Measurements from ENCODE around the gene MADD. TPM values are rescaled to one million over a fixed set of nuclear protein-coding genes. Genes with fewer than 3 reads are reported as not detected.

MADD gene
- total and polyA plus RNA-seq, 2 donors (not counting 3 experiments of a cell fraction or from before 2014, with no cell fraction given) = 35.3 to 36.8 TPM

- Histone ChIP-seq H3K4me2 (ENCODE audit: insufficient read depth, low read length) (no peak overlapping the region), H3K4me3 (replicated peaks in 1 of 3; ENCODE audit: insufficient read depth in 1 of 3, low read depth in 1 of 3, low read length in 3 of 3) (no peak overlapping the region), H3K9ac (replicated peaks; ENCODE audit: extremely low read depth, insufficient read depth, low read length) (no peak overlapping the region), H3K79me2 (ENCODE audit: control insufficient read depth, insufficient read depth, low read length) (no peaks in the 10 kb centered on the region), H3K9me3 (replicated peaks; ENCODE audit: control insufficient read depth, insufficient read depth, low read length) (no peaks in the 10 kb centered on the region), H3K27ac (ENCODE audit: insufficient read depth, low read depth, low read length) (no peak overlapping the region), H3K36me3 (ENCODE audit: control insufficient read depth in 2 of 2, extremely low read depth in 1 of 2, insufficient read depth in 2 of 2, low read length in 2 of 2) (no peaks in the 10 kb centered on the region), H3K4me1 (ENCODE audit: control insufficient read depth, extremely low read depth, insufficient read depth, low read length) (no peaks in the 10 kb centered on the region), H2AFZ (ENCODE audit: low read depth, low read length) (no peak overlapping the region), H4K20me1 (replicated peaks; ENCODE audit: control insufficient read depth, extremely low read depth, insufficient read depth, low read length) (no peaks in the 10 kb centered on the region), H3K27me3 (ENCODE audit: control insufficient read depth in 2 of 2, insufficient read depth in 2 of 2, low read length in 2 of 2) (no peaks in the 10 kb centered on the region), H3K9me1 (replicated peaks; ENCODE audit: control insufficient read depth, extremely low read depth, insufficient read depth, low read length) (no peaks in the 10 kb centered on the region)
- TF ChIP-seq POLR2AphosphoS5 (IDR thresholded peaks at IDR 0.05; ENCODE audit: insufficient read depth, low read depth, low read length) = no peak
- no peak for TF ChIP-seq MYC (IDR thresholded peaks at IDR 0.05; ENCODE audit: low read depth, low read length)
- TF ChIP-seq GATA2 (IDR thresholded peaks at IDR 0.05; ENCODE audit: insufficient read depth, insufficient read length, low read depth, low read length) = no peak
- no peak for TF ChIP-seq CTCF (IDR thresholded peaks at IDR 0.05; ENCODE audit: extremely low read depth in 1 of 2, insufficient read depth in 1 of 2, low read depth in 1 of 2, low read length in 2 of 2)
- FAIRE-seq (no peak), DNase-seq (ENCODE audit: low read depth, low spot score) (no peak)
- dilution Hi-C loops (cut with MboI; ENCODE audit: extremely low pct_ligation_motif_present, low sequenced_read_pairs) = no loop called here
- intact Hi-C loops (cut with micrococcal nuclease) = loop anchor here (5.0 kb wide), 1 partner anchor 35 kb away; no protein-coding TSS in a partner anchor
- ChIA-PET POLR2A (no interaction called here), CTCF (interaction anchor here (2.7 kb wide), 1 partner anchor 8 kb away, joined by 8 read pairs; no protein-coding TSS in a partner anchor)
- BruUV-seq (replicated peaks) = no TSS peak
These were observed 77.2 kb downstream of the MADD start for GRCh38 chr11:47347137-47347536.

- H3K9ac ChIP-seq (replicated peaks; ENCODE audit: extremely low read depth, insufficient read depth, low read length) = no peak overlapping the region
- no peaks in the 10 kb centered on the region for H3K9me3 ChIP-seq (replicated peaks; ENCODE audit: control insufficient read depth, insufficient read depth, low read length)
- H3K9me1 ChIP-seq (replicated peaks; ENCODE audit: control insufficient read depth, extremely low read depth, insufficient read depth, low read length) = no peaks in the 10 kb centered on the region
- BruUV-seq (replicated peaks) = no TSS peak
- ChIA-PET CTCF (interaction anchor here (1.0 to 2.0 kb wide), 3 partner anchors 16 to 169 kb away, joined by 3 to 9 read pairs (median 3); no protein-coding TSS in a partner anchor), POLR2A (no interaction called here)
- DNase-seq (ENCODE audit: low read depth, low spot score) = no peak
- no peak for FAIRE-seq
- intact Hi-C loops (cut with micrococcal nuclease) (loop anchor here (5.0 kb wide), 1 partner anchor 36 kb away; no protein-coding TSS in a partner anchor), dilution Hi-C loops (cut with MboI; ENCODE audit: extremely low pct_ligation_motif_present, low sequenced_read_pairs) (no loop called here)
- no peaks in the 10 kb centered on the region for H3K4me1 ChIP-seq (ENCODE audit: control insufficient read depth, extremely low read depth, insufficient read depth, low read length)
- no peaks in the 10 kb centered on the region for H3K36me3 ChIP-seq (ENCODE audit: control insufficient read depth in 2 of 2, extremely low read depth in 1 of 2, insufficient read depth in 2 of 2, low read length in 2 of 2)
- H3K79me2 ChIP-seq (ENCODE audit: control insufficient read depth, insufficient read depth, low read length) = no peaks in the 10 kb centered on the region
- no peaks in the 10 kb centered on the region for H3K27me3 ChIP-seq (ENCODE audit: control insufficient read depth in 2 of 2, insufficient read depth in 2 of 2, low read length in 2 of 2)
- no peak overlapping the region for H3K4me3 ChIP-seq (replicated peaks in 1 of 3; ENCODE audit: insufficient read depth in 1 of 3, low read depth in 1 of 3, low read length in 3 of 3)
- no peaks in the 10 kb centered on the region for H4K20me1 ChIP-seq (replicated peaks; ENCODE audit: control insufficient read depth, extremely low read depth, insufficient read depth, low read length)
- H3K4me2 ChIP-seq (ENCODE audit: insufficient read depth, low read length) = no peak overlapping the region
- TF ChIP-seq JUN (IDR thresholded peaks at IDR 0.05; ENCODE audit: borderline replicate concordance, insufficient read depth, insufficient read length, low read depth) (no peak), FOS (IDR thresholded peaks at IDR 0.05; ENCODE audit: borderline replicate concordance, insufficient read depth, low read length) (no peak), CTCF (IDR thresholded peaks at IDR 0.05; ENCODE audit: extremely low read depth in 1 of 2, insufficient read depth in 1 of 2, low read depth in 1 of 2, low read length in 2 of 2) (no peak), GATA2 (IDR thresholded peaks at IDR 0.05; ENCODE audit: insufficient read depth, insufficient read length, low read depth, low read length) (no peak), POLR2AphosphoS5 (IDR thresholded peaks at IDR 0.05; ENCODE audit: insufficient read depth, low read depth, low read length) (no peak), MAX (IDR thresholded peaks at IDR 0.05; ENCODE audit: insufficient read depth, insufficient read length) (no peak), EZH2 (IDR thresholded peaks at IDR 0.05; ENCODE audit: borderline replicate concordance, low read depth, low read length, severe bottlenecking) (no peak), MYC (IDR thresholded peaks at IDR 0.05; ENCODE audit: low read depth, low read length) (no peak), POLR2A (IDR thresholded peaks at IDR 0.05; ENCODE audit: low read depth, low read length) (no peak)
- no peak overlapping the region for H3K27ac ChIP-seq (ENCODE audit: insufficient read depth, low read depth, low read length)
- no peak overlapping the region for H2AFZ ChIP-seq (ENCODE audit: low read depth, low read length)
These were observed 78.3 kb downstream of the MADD start for GRCh38 chr11:47348131-47348802.

Data from endothelial cell of umbilical vein (primary cell).